BLaER1 treated with 17β-estradiol and CSF1 and Interleukin-3, amounts not matched to agents 10 nM and 100 nM (cell line): ENCODE results near the gene GRK4.
"Not testable (repeated sequence)": the region's sequence is repeated elsewhere in the genome, so short reads cannot be mapped to it uniquely, and the experiment has no call there.

Experiments used
- H3K27ac ChIP-seq, 11 experiments: shearing (Covaris generic); formaldehyde crosslinking; 2 replicates each; pipeline ENCODE4 v1.8.1; 2022
- H3K27me3 ChIP-seq, 11 experiments: shearing (Covaris generic); formaldehyde crosslinking; 2 replicates each; pipeline ENCODE4 v1.8.1; 2022
- H3K36me3 ChIP-seq, 11 experiments: shearing (Covaris generic); formaldehyde crosslinking; 2 replicates each; pipeline ENCODE4 v1.8.1; 2022
- H3K4me1 ChIP-seq, 10 experiments: shearing (Covaris generic); formaldehyde crosslinking; 2 replicates each; pipeline ENCODE4 v1.8.1; 2022
- H3K4me2 ChIP-seq, 11 experiments: shearing (Covaris generic); formaldehyde crosslinking; 2 replicates each; pipeline ENCODE4 v1.8.1; 2022
- H3K4me3 ChIP-seq, 10 experiments: shearing (Covaris generic); formaldehyde crosslinking; 2 replicates each; pipeline ENCODE4 v1.8.1; 2022
- H3K9ac ChIP-seq, 11 experiments: shearing (Covaris generic); formaldehyde crosslinking; 2 replicates each; pipeline ENCODE4 v1.8.1; 2022
- H3K9me3 ChIP-seq, 11 experiments: shearing (Covaris generic); formaldehyde crosslinking; replicated peaks in 1 of 11; 2 replicates each; pipeline ENCODE4 v1.8.1; 2022
- H4K20me1 ChIP-seq, 11 experiments: shearing (Covaris generic); formaldehyde crosslinking; 2 replicates each; pipeline ENCODE4 v1.8.1; 2022
- Cebpa-rat ChIP-seq, 11 experiments: shearing (Covaris generic); IDR thresholded peaks; 2 replicates each; pipeline ENCODE4 v1.8.1; 2022

GRK4 gene

GRCh38 chr4:3041192-3042142 lies 78.1 kb downstream of the GRK4 start:
- peak overlapping the region; percentile 30 to 73 (median 62) for H3K9ac ChIP-seq

GRCh38 chr4:3042226-3042625 lies 78.9 kb downstream of the GRK4 start:
- H3K27ac ChIP-seq = peak overlapping the region in 6 of 11 experiments; percentile 54 to 65 (median 62); a peak in 9 of 22 replicates
- H3K27me3 ChIP-seq = no peaks in the 10 kb centered on the region
- H3K4me1 ChIP-seq = peaks cover 56 to 70% (median 63%) of the 10 kb centered on the region in 10 experiments
- H3K4me3 ChIP-seq = peak overlapping the region in 9 of 10 experiments; percentile 39 to 65 (median 49); a peak in 14 of 20 replicates
- no peak for TF ChIP-seq Cebpa-rat (IDR thresholded peaks at IDR 0.05)
- H4K20me1 ChIP-seq = no peaks in the 10 kb centered on the region
- H3K36me3 ChIP-seq = no peaks in the 10 kb centered on the region
- H3K9ac ChIP-seq = peak overlapping the region in 10 of 11 experiments; percentile 47 to 73 (median 64); a peak in 15 of 22 replicates
- peak overlapping the region; percentile 76 to 92 (median 88) for H3K4me2 ChIP-seq
- peaks cover 0 to 17% (median 9%) of the 10 kb centered on the region in 11 experiments; a peak in 13 of 22 replicates for H3K9me3 ChIP-seq

More at GRCh38 chr4:3041192-3042142, 78.1 kb downstream of the GRK4 start:
- Histone ChIP-seq H3K27ac (peak overlapping the region in 10 of 11 experiments; percentile 16 to 65 (median 56); a peak in 19 of 22 replicates), H3K4me2 (peak overlapping the region; percentile 76 to 92 (median 88)), H3K4me3 (peak overlapping the region; percentile 39 to 65 (median 48); a peak in 19 of 20 replicates), H4K20me1 (no peaks in the 10 kb centered on the region), H3K4me1 (peaks cover 53 to 64% (median 58%) of the 10 kb centered on the region in 10 experiments), H3K36me3 (no peaks in the 10 kb centered on the region), H3K27me3 (no peaks in the 10 kb centered on the region), H3K9me3 (peaks cover 0 to 17% (median 9%) of the 10 kb centered on the region in 11 experiments; a peak in 13 of 22 replicates)
- TF ChIP-seq Cebpa-rat (IDR thresholded peaks at IDR 0.05) = no peak

GRCh38 chr4:3043282-3044020 lies 80.1 kb downstream of the GRK4 start:
- peaks cover 48 to 69% (median 59%) of the 10 kb centered on the region in 10 experiments for H3K4me1 ChIP-seq
- no peaks in the 10 kb centered on the region for H3K27me3 ChIP-seq

GRCh38 chr4:3044870-3045819 lies 81.8 kb downstream of the GRK4 start:
- Histone ChIP-seq H4K20me1 (no peaks in the 10 kb centered on the region), H3K9me3 (peaks cover 0 to 17% (median 9%) of the 10 kb centered on the region in 11 experiments; a peak in 13 of 22 replicates), H3K4me2 (peak overlapping the region; percentile 40 to 64 (median 47); a peak in 21 of 22 replicates), H3K4me1 (peaks cover 45 to 61% (median 54%) of the 10 kb centered on the region in 10 experiments), H3K36me3 (no peaks in the 10 kb centered on the region), H3K4me3 (no peak overlapping the region), H3K27me3 (no peaks in the 10 kb centered on the region), H3K27ac (peak overlapping the region in 2 of 11 experiments; percentile 13 to 33; a peak in 2 of 22 replicates), H3K9ac (no peak overlapping the region)
- no peak for TF ChIP-seq Cebpa-rat (IDR thresholded peaks at IDR 0.05)

More at GRCh38 chr4:3043282-3044020, 80.1 kb downstream of the GRK4 start:
- Histone ChIP-seq H3K4me2 (no peak overlapping the region), H3K36me3 (no peaks in the 10 kb centered on the region), H3K27ac (no peak overlapping the region), H3K9me3 (peaks cover 0 to 17% (median 9%) of the 10 kb centered on the region in 11 experiments; a peak in 13 of 22 replicates), H3K4me3 (no peak overlapping the region), H3K9ac (no peak overlapping the region), H4K20me1 (no peaks in the 10 kb centered on the region)
- no peak for TF ChIP-seq Cebpa-rat (IDR thresholded peaks at IDR 0.05)

GRCh38 chr4:3046162-3046561 lies 82.8 kb downstream of the GRK4 start:
- Histone ChIP-seq H3K4me1 (peaks cover 35 to 51% (median 44%) of the 10 kb centered on the region in 10 experiments), H3K4me3 (no peak overlapping the region), H3K9me3 (peaks cover 0 to 17% (median 9%) of the 10 kb centered on the region in 11 experiments; a peak in 13 of 22 replicates), H3K4me2 (peak overlapping the region in 7 of 11 experiments; percentile 40 to 64 (median 54); a peak in 9 of 22 replicates), H4K20me1 (no peaks in the 10 kb centered on the region), H3K27ac (no peak overlapping the region), H3K36me3 (no peaks in the 10 kb centered on the region), H3K9ac (no peak overlapping the region), H3K27me3 (no peaks in the 10 kb centered on the region)
- TF ChIP-seq Cebpa-rat (IDR thresholded peaks at IDR 0.05) = no peak

GRCh38 chr4:3046623-3047022 lies 83.3 kb downstream of the GRK4 start:
- Histone ChIP-seq H3K9ac (no peak overlapping the region), H4K20me1 (no peaks in the 10 kb centered on the region), H3K4me3 (no peak overlapping the region), H3K36me3 (no peaks in the 10 kb centered on the region), H3K27me3 (no peaks in the 10 kb centered on the region), H3K27ac (no peak overlapping the region), H3K4me2 (peak overlapping the region in 4 of 11 experiments; percentile 40 to 64 (median 49); a peak in 3 of 22 replicates), H3K4me1 (peaks cover 33 to 46% (median 39%) of the 10 kb centered on the region in 10 experiments), H3K9me3 (peaks cover 0 to 17% (median 9%) of the 10 kb centered on the region in 11 experiments; a peak in 13 of 22 replicates)
- no peak for TF ChIP-seq Cebpa-rat (IDR thresholded peaks at IDR 0.05)

GRCh38 chr4:3047464-3048286 lies 84.3 kb downstream of the GRK4 start:
- H3K9ac ChIP-seq = no peak overlapping the region
- no peak for TF ChIP-seq Cebpa-rat (IDR thresholded peaks at IDR 0.05)
- H3K27ac ChIP-seq = no peak overlapping the region
- H3K9me3 ChIP-seq = peaks cover 1 to 24% (median 12%) of the 10 kb centered on the region in 11 experiments; a peak in 20 of 22 replicates
- peak overlapping the region; percentile 47 to 85 (median 51) for H3K4me2 ChIP-seq
- no peaks in the 10 kb centered on the region for H3K27me3 ChIP-seq
- peaks cover 24 to 35% (median 30%) of the 10 kb centered on the region in 10 experiments for H3K4me1 ChIP-seq
- no peaks in the 10 kb centered on the region for H3K36me3 ChIP-seq
- H3K4me3 ChIP-seq = no peak overlapping the region
- no peaks in the 10 kb centered on the region for H4K20me1 ChIP-seq

GRCh38 chr4:3051141-3051897 lies 87.9 kb downstream of the GRK4 start:
- H3K9me3 ChIP-seq = peaks cover 38 to 48% (median 41%) of the 10 kb centered on the region in 11 experiments
- H3K36me3 ChIP-seq, H3K4me2 ChIP-seq, H3K27ac ChIP-seq, H3K9ac ChIP-seq, H3K4me3 ChIP-seq, H4K20me1 ChIP-seq, H3K27me3 ChIP-seq: not testable (repeated sequence)
- peaks cover 8 to 17% (median 13%) of the 10 kb centered on the region in 10 experiments; a peak in 17 of 20 replicates for H3K4me1 ChIP-seq
